Activated CD4-positive, alpha-beta memory T cell treated with anti-CD3 and anti-CD28 coated beads, Interleukin-2, amount 10 ng/mL, durations not matched to agents 7 days and 5 days (primary cell): Measurements from ENCODE around the gene NANOS3. TPM values are rescaled to one million over a fixed set of nuclear protein-coding genes. Genes with fewer than 3 reads are reported as not detected.
A peak's percentile ranks its signal among the peaks of the same experiment; 100 is the strongest.

Experiments used
- CTCF ChIA-PET: fragments of 350-600 bp; sonication (Branson Sonifier 250); formaldehyde crosslinking; loops from one replicate; lab custom pipeline; 2021; ENCODE audit warnings: antibody characterized with exemption, inconsistent platforms; lab: Charles Lee
- POLR2A ChIA-PET: fragments of 350-600 bp; sonication (Branson Sonifier 250); formaldehyde crosslinking; loops from one replicate; lab custom pipeline; 2021; ENCODE audit warnings: antibody characterized with exemption; lab: Charles Lee
- DNase-seq: peaks from one replicate; pipeline ENCODE4 v3.0.0-alpha.2; 2020
- H3K27ac Mint-ChIP-seq: one replicate; pipeline ENCODE4 v1.8.0; 2021; ENCODE audit warnings: mild to moderate bottlenecking, mixed read lengths
- H3K27me3 Mint-ChIP-seq: one replicate; pipeline ENCODE4 v1.8.0; 2021; ENCODE audit warnings: mixed read lengths
- H3K36me3 Mint-ChIP-seq: one replicate; pipeline ENCODE4 v1.8.0; 2021; ENCODE audit warnings: low read depth, mixed read lengths
- H3K4me1 Mint-ChIP-seq: one replicate; pipeline ENCODE4 v1.8.0; 2021; ENCODE audit warnings: mixed read lengths
- H3K4me3 Mint-ChIP-seq: one replicate; pipeline ENCODE4 v1.8.0; 2021; ENCODE audit warnings: mild to moderate bottlenecking, mixed read lengths
- H3K9me3 Mint-ChIP-seq: one replicate; pipeline ENCODE4 v1.8.0; 2021; ENCODE audit warnings: mixed read lengths
- total RNA-seq, 2 experiments: library from RNA; stranded (reverse); gene quantifications; one replicate each; pipeline ENCODE4 v1.2.3, GENCODE V29; 2021

NANOS3 gene
- total RNA-seq, 2 experiments from 2014 or later, result 0.65 to 0.95 TPM

GRCh38 chr19:13860679-13861391 lies 16.1 kb upstream of the NANOS3 start:
- ChIA-PET CTCF (interaction anchor here (1.1 to 6.1 kb wide), 17 partner anchors 8 to 271 kb away, joined by 3 to 190 read pairs (median 11); partner anchors contain the start of gene ZSWIM4), POLR2A (interaction anchor here (0.5 to 5.4 kb wide), 12 partner anchors 8 to 284 kb away, joined by 3 to 66 read pairs (median 11); partner anchors contain the start of genes C19orf53 and ZSWIM4)
- H3K27ac Mint-ChIP-seq, result peak overlapping the region; percentile 89
- H3K27me3 Mint-ChIP-seq, result peaks cover 18% of the 10 kb centered on the region
- DNase-seq, result no peak
- H3K4me3 Mint-ChIP-seq, result peak overlapping the region; percentile 89
- H3K36me3 Mint-ChIP-seq, result no peaks in the 10 kb centered on the region
- H3K9me3 Mint-ChIP-seq, result no peaks in the 10 kb centered on the region
- peaks cover 43% of the 10 kb centered on the region for H3K4me1 Mint-ChIP-seq

GRCh38 chr19:13861392-13861713 lies 15.6 kb upstream of the NANOS3 start:
- H3K36me3 Mint-ChIP-seq, result no peaks in the 10 kb centered on the region
- ChIA-PET CTCF (interaction anchor here (1.1 to 6.1 kb wide), 17 partner anchors 8 to 272 kb away, joined by 3 to 190 read pairs (median 11); partner anchors contain the start of genes MRI1 and ZSWIM4), POLR2A (interaction anchor here (0.5 to 5.4 kb wide), 11 partner anchors 8 to 284 kb away, joined by 3 to 66 read pairs (median 12); partner anchors contain the start of genes C19orf53 and ZSWIM4)
- H3K27ac Mint-ChIP-seq, result peak overlapping the region; percentile 89
- H3K27me3 Mint-ChIP-seq, result peaks cover 21% of the 10 kb centered on the region
- peak overlapping the region; percentile 89 for H3K4me3 Mint-ChIP-seq
- DNase-seq, result no peak
- no peaks in the 10 kb centered on the region for H3K9me3 Mint-ChIP-seq
- peaks cover 45% of the 10 kb centered on the region for H3K4me1 Mint-ChIP-seq

- ChIA-PET POLR2A (interaction anchor here (0.6 to 5.4 kb wide), 14 partner anchors 9 to 585 kb away, joined by 3 to 66 read pairs (median 10); partner anchors contain the start of genes C19orf53, MRI1 and ZSWIM4), CTCF (interaction anchor here (0.6 to 6.1 kb wide), 36 partner anchors 9 to 827 kb away, joined by 3 to 190 read pairs (median 4); partner anchors contain the start of genes C19orf53, DCAF15, MRI1 and ZSWIM4)
- Mint-ChIP-seq H3K36me3 (no peaks in the 10 kb centered on the region), H3K4me1 (peaks cover 49% of the 10 kb centered on the region), H3K4me3 (peak overlapping the region; percentile 89), H3K9me3 (no peaks in the 10 kb centered on the region), H3K27ac (peak overlapping the region; percentile 89), H3K27me3 (peaks cover 24% of the 10 kb centered on the region)
- peak; percentile 92 for DNase-seq
These were observed 15.0 kb upstream of the NANOS3 start for GRCh38 chr19:13861714-13862531.

- H3K27ac Mint-ChIP-seq, result no peak overlapping the region
These were observed 12.8 kb upstream of the NANOS3 start for GRCh38 chr19:13864046-13864666.

GRCh38 chr19:13864667-13865570 lies 12.0 kb upstream of the NANOS3 start:
- no peaks in the 10 kb centered on the region for H3K36me3 Mint-ChIP-seq
- POLR2A ChIA-PET, result interaction anchor here (0.8 to 5.4 kb wide), 2 partner anchors 28 to 79 kb away, joined by 3 to 66 read pairs; no protein-coding TSS in a partner anchor

More at GRCh38 chr19:13864046-13864666, 12.8 kb upstream of the NANOS3 start:
- H3K4me1 Mint-ChIP-seq, result peaks cover 49% of the 10 kb centered on the region
- CTCF ChIA-PET, result interaction anchor here (1.1 to 6.1 kb wide), 7 partner anchors 8 to 142 kb away, joined by 3 to 190 read pairs (median 20); partner anchors contain the start of genes RFX1 and ZSWIM4
- peak overlapping the region; percentile 67 for H3K4me3 Mint-ChIP-seq
- no peaks in the 10 kb centered on the region for H3K9me3 Mint-ChIP-seq
- POLR2A ChIA-PET, result interaction anchor here (0.8 to 5.4 kb wide), 4 partner anchors 27 to 267 kb away, joined by 3 to 66 read pairs (median 13); no protein-coding TSS in a partner anchor
- no peaks in the 10 kb centered on the region for H3K36me3 Mint-ChIP-seq
- no peak for DNase-seq
- H3K27me3 Mint-ChIP-seq, result peaks cover 29% of the 10 kb centered on the region

GRCh38 chr19:13865571-13866462 lies 11.1 kb upstream of the NANOS3 start:
- POLR2A ChIA-PET, result no interaction called here
- Mint-ChIP-seq H3K4me1 (peaks cover 37% of the 10 kb centered on the region), H3K9me3 (no peaks in the 10 kb centered on the region), H3K27me3 (peaks cover 29% of the 10 kb centered on the region), H3K4me3 (peak overlapping the region; percentile 36), H3K27ac (no peak overlapping the region), H3K36me3 (no peaks in the 10 kb centered on the region)
- CTCF ChIA-PET, result interaction anchor here (0.5 kb wide), 1 partner anchor 595 kb away, joined by 5 read pairs; no protein-coding TSS in a partner anchor
- DNase-seq, result no peak

More at GRCh38 chr19:13864667-13865570, 12.0 kb upstream of the NANOS3 start:
- peaks cover 29% of the 10 kb centered on the region for H3K27me3 Mint-ChIP-seq
- H3K9me3 Mint-ChIP-seq, result no peaks in the 10 kb centered on the region
- H3K4me1 Mint-ChIP-seq, result peaks cover 42% of the 10 kb centered on the region
- DNase-seq, result no peak
- CTCF ChIA-PET, result interaction anchor here (6.1 kb wide), 1 partner anchor 78 kb away, joined by 190 read pairs; no protein-coding TSS in a partner anchor
- H3K4me3 Mint-ChIP-seq, result peak overlapping the region; percentile 67
- no peak overlapping the region for H3K27ac Mint-ChIP-seq

GRCh38 chr19:13866463-13867046 lies 10.4 kb upstream of the NANOS3 start:
- H3K36me3 Mint-ChIP-seq, result no peaks in the 10 kb centered on the region
- H3K27me3 Mint-ChIP-seq, result peaks cover 32% of the 10 kb centered on the region
- ChIA-PET CTCF (interaction anchor here (1.1 kb wide), 1 partner anchor 205 kb away, joined by 3 read pairs; no protein-coding TSS in a partner anchor), POLR2A (no interaction called here)
- DNase-seq, result no peak
- peak overlapping the region; percentile 36 for H3K4me3 Mint-ChIP-seq
- H3K4me1 Mint-ChIP-seq, result peaks cover 30% of the 10 kb centered on the region
- H3K27ac Mint-ChIP-seq, result no peak overlapping the region
- no peaks in the 10 kb centered on the region for H3K9me3 Mint-ChIP-seq

- Mint-ChIP-seq H3K27me3 (peaks cover 29% of the 10 kb centered on the region), H3K36me3 (no peaks in the 10 kb centered on the region), H3K27ac (no peak overlapping the region), H3K9me3 (no peaks in the 10 kb centered on the region), H3K4me1 (peaks cover 19% of the 10 kb centered on the region), H3K4me3 (no peak overlapping the region)
- ChIA-PET CTCF (interaction anchor here (0.5 kb wide), 1 partner anchor 41 kb away, joined by 4 read pairs; no protein-coding TSS in a partner anchor), POLR2A (interaction anchor here (1.0 kb wide), 1 partner anchor 103 kb away, joined by 3 read pairs; no protein-coding TSS in a partner anchor)
- no peak for DNase-seq
These were observed 8.3 kb upstream of the NANOS3 start for GRCh38 chr19:13868663-13869062.

GRCh38 chr19:13869281-13869680 lies 7.7 kb upstream of the NANOS3 start:
- no peak for DNase-seq
- ChIA-PET POLR2A (interaction anchor here (1.0 kb wide), 1 partner anchor 102 kb away, joined by 3 read pairs; no protein-coding TSS in a partner anchor), CTCF (no interaction called here)
- Mint-ChIP-seq H3K4me3 (no peak overlapping the region), H3K27ac (no peak overlapping the region), H3K27me3 (peaks cover 25% of the 10 kb centered on the region), H3K9me3 (no peaks in the 10 kb centered on the region), H3K36me3 (no peaks in the 10 kb centered on the region), H3K4me1 (peaks cover 13% of the 10 kb centered on the region)

GRCh38 chr19:13870873-13871272 lies 6.1 kb upstream of the NANOS3 start:
- Mint-ChIP-seq H3K36me3 (no peaks in the 10 kb centered on the region), H3K9me3 (no peaks in the 10 kb centered on the region), H3K4me3 (no peak overlapping the region), H3K27ac (no peak overlapping the region), H3K4me1 (peaks cover 8% of the 10 kb centered on the region), H3K27me3 (peaks cover 20% of the 10 kb centered on the region)
- POLR2A ChIA-PET, result interaction anchor here (1.1 kb wide), 1 partner anchor 198 kb away, joined by 3 read pairs; no protein-coding TSS in a partner anchor
- CTCF ChIA-PET, result interaction anchor here (3.6 kb wide), 1 partner anchor 8 kb away, joined by 17 read pairs; no protein-coding TSS in a partner anchor
- DNase-seq, result no peak
